Neuronal stem cell (in vitro differentiated cells): ENCODE measurements around the gene ERG28.
"Not testable (repeated sequence)": the region's sequence is repeated elsewhere in the genome, so short reads cannot be mapped to it uniquely, and the experiment has no call there.

ENCODE experiments used
- DNase-seq: peaks from one replicate; pipeline ENCODE4 v3.0.0-alpha.2; 2013; ENCODE audit warnings: low spot score
- H2AFZ ChIP-seq: one replicate; pipeline ENCODE4 v1.6.1; 2013; ENCODE audit warnings: mild to moderate bottlenecking, low read length, inconsistent platforms
- H2AK5ac ChIP-seq: 2 replicates; pipeline ENCODE4 v1.6.1; 2013; ENCODE audit warnings: low read depth, mild to moderate bottlenecking, inconsistent platforms, low read length, moderate library complexity, mixed read lengths
- H2BK120ac ChIP-seq: 2 replicates; pipeline ENCODE4 v1.6.1; 2013; ENCODE audit warnings: low read depth, mild to moderate bottlenecking, inconsistent platforms, low read length, moderate library complexity, mixed read lengths
- H2BK12ac ChIP-seq: one replicate; pipeline ENCODE4 v1.6.1; 2013; ENCODE audit warnings: low read length, inconsistent platforms
- H2BK15ac ChIP-seq: 2 replicates; pipeline ENCODE4 v1.6.1; 2013; ENCODE audit warnings: mild to moderate bottlenecking, low read length, inconsistent platforms, mixed read lengths
- H2BK5ac ChIP-seq: one replicate; pipeline ENCODE4 v1.6.1; 2013; ENCODE audit warnings: inconsistent platforms, mild to moderate bottlenecking, low read length, moderate library complexity
- H3K14ac ChIP-seq: one replicate; pipeline ENCODE4 v1.6.1; 2013; ENCODE audit warnings: low read length, inconsistent platforms
- H3K18ac ChIP-seq: 2 replicates; pipeline ENCODE4 v1.6.1; 2013; ENCODE audit warnings: low read length, inconsistent platforms
- H3K23ac ChIP-seq: 2 replicates; pipeline ENCODE4 v1.6.1; 2013; ENCODE audit warnings: low read depth, mild to moderate bottlenecking, mixed read lengths, low read length, inconsistent platforms; ENCODE audit not compliant: poor library complexity
- H3K27ac ChIP-seq: replicated peaks from 3 replicates; pipeline ENCODE4 v1.5.1; 2013; ENCODE audit warnings: low read length, inconsistent platforms
- H3K27me3 ChIP-seq, 3 experiments: 2 replicates each; pipeline ENCODE4 v1.6.1; 2013; ENCODE audit warnings: low read length in 3 of 3, mild to moderate bottlenecking in 2 of 3, inconsistent platforms in 1 of 3, low read depth in 1 of 3, mixed read lengths in 1 of 3, moderate library complexity in 1 of 3; ENCODE audit not compliant: control insufficient read depth in 3 of 3, insufficient read depth in 3 of 3
- H3K36me3 ChIP-seq, 2 donors: replicated peaks in 1 of 2; 2 replicates each; pipeline ENCODE4 v1.6.1; 2013; ENCODE audit warnings: low read length in 2 of 2; ENCODE audit not compliant: control insufficient read depth in 2 of 2, insufficient read depth in 2 of 2
- H3K4ac ChIP-seq: 2 replicates; pipeline ENCODE4 v1.6.1; 2013; ENCODE audit warnings: inconsistent platforms, mild to moderate bottlenecking, low read length, moderate library complexity
- H3K4me1 ChIP-seq, 2 donors: 1 replicate in 1 of 2; 2 replicates in 1 of 2; pipeline ENCODE4 v1.6.1; 2013; ENCODE audit warnings: low read length in 2 of 2, low read depth in 1 of 2; ENCODE audit not compliant: control insufficient read depth in 2 of 2, insufficient read depth in 1 of 2
- H3K4me2 ChIP-seq: one replicate; pipeline ENCODE4 v1.6.1; 2013; ENCODE audit warnings: mild to moderate bottlenecking, low read length, inconsistent platforms; ENCODE audit not compliant: insufficient read depth, poor library complexity, severe bottlenecking
- H3K4me3 ChIP-seq, 2 donors: 2 replicates each; pipeline ENCODE4 v1.5.1; 2013; ENCODE audit warnings: low read length in 2 of 2, mild to moderate bottlenecking in 2 of 2, inconsistent platforms in 1 of 2, moderate library complexity in 1 of 2
- H3K79me1 ChIP-seq: one replicate; pipeline ENCODE4 v1.6.1; 2013; ENCODE audit warnings: low read depth, mild to moderate bottlenecking, inconsistent platforms, low read length, moderate library complexity
- H3K9ac ChIP-seq: one replicate; pipeline ENCODE4 v1.6.1; 2013; ENCODE audit warnings: mild to moderate bottlenecking, low read depth, low read length, inconsistent platforms; ENCODE audit not compliant: poor library complexity
- H3K9me3 ChIP-seq, 2 donors: replicated peaks in 1 of 2; 2 replicates each; pipeline versions ENCODE3 to v1.6.1; 2013; ENCODE audit warnings: low read length in 2 of 2, mild to moderate bottlenecking in 2 of 2, inconsistent platforms in 1 of 2, low read depth in 1 of 2, mixed read lengths in 1 of 2, moderate library complexity in 1 of 2; ENCODE audit not compliant: control insufficient read depth in 2 of 2, insufficient read depth in 1 of 2
- H4K8ac ChIP-seq: one replicate; pipeline ENCODE4 v1.6.1; 2013; ENCODE audit warnings: low read depth, mild to moderate bottlenecking, inconsistent platforms, low read length, moderate library complexity
- H4K91ac ChIP-seq: one replicate; pipeline ENCODE4 v1.6.1; 2013; ENCODE audit warnings: low read length, low read depth, mild to moderate bottlenecking, inconsistent platforms; ENCODE audit not compliant: poor library complexity
- WGBS, 2 donors: extraction: QIAGEN DNeasy Blood & Tissue Kit; methylation state at CpG; one replicate each; pipeline ENCODE4 v1.1.7; 2013; ENCODE audit warnings: missing lambda C conversion rate in 2 of 2, mixed read lengths in 1 of 2; ENCODE audit not compliant: insufficient read length in 2 of 2, insufficient replicate concordance in 1 of 2; ENCODE audit errors: extremely low coverage in 2 of 2; 5-methylcytosine and 5-hydroxymethylcytosine counted together
- small RNA-seq: library from polyadenylated mRNA; stranded (forward); fragments of <200 nt; extraction: miRNeasy Mini kit (QIAGEN cat#:217004); gene quantifications from one replicate; pipeline ENCODE3, GENCODE V24; 2013; ENCODE audit not compliant: insufficient read depth

ERG28 gene

GRCh38 chr14:75602503-75602902 lies 58.2 kb downstream of the ERG28 start:
- no CpG with 5 or more reads among the region's 3 CpGs for WGBS, 2 donors
- Histone ChIP-seq H2BK120ac (no peak overlapping the region), H2AFZ (no peak overlapping the region), H3K4me1 (no peaks in the 10 kb centered on the region), H3K36me3 (no peaks in the 10 kb centered on the region), H3K14ac (no peak overlapping the region), H3K4ac (no peak overlapping the region), H4K8ac (no peak overlapping the region), H3K23ac (no peak overlapping the region), H2BK5ac (no peak overlapping the region), H3K79me1 (no peaks in the 10 kb centered on the region), H2BK12ac (no peak overlapping the region), H3K27me3 (no peaks in the 10 kb centered on the region), H2BK15ac (no peak overlapping the region), H3K4me3 (no peak overlapping the region), H3K27ac (no peak overlapping the region), H3K18ac (no peak overlapping the region), H4K91ac (no peak overlapping the region), H3K9me3 (no peaks in the 10 kb centered on the region), H3K9ac (no peak overlapping the region), H2AK5ac (no peak overlapping the region), H3K4me2 (no peak overlapping the region)
- DNase-seq: no peak

GRCh38 chr14:75601061-75601460 lies 59.6 kb downstream of the ERG28 start:
- not testable (repeated sequence) for H2BK15ac ChIP-seq, H4K8ac ChIP-seq, H3K4ac ChIP-seq, H3K79me1 ChIP-seq, H3K9me3 ChIP-seq, H3K23ac ChIP-seq, H3K4me3 ChIP-seq, H2BK120ac ChIP-seq, H3K18ac ChIP-seq, H3K27me3 ChIP-seq, H3K14ac ChIP-seq, H3K27ac ChIP-seq, H3K4me2 ChIP-seq, H2AFZ ChIP-seq, H4K91ac ChIP-seq, H3K9ac ChIP-seq, H3K4me1 ChIP-seq, H3K36me3 ChIP-seq, DNase-seq, H2BK12ac ChIP-seq, H2AK5ac ChIP-seq, H2BK5ac ChIP-seq
- no CpG with 5 or more reads among the region's 6 CpGs for WGBS, 2 donors

- H4K91ac ChIP-seq, H2AK5ac ChIP-seq, H3K4ac ChIP-seq, H2BK5ac ChIP-seq, H2BK12ac ChIP-seq, H3K4me3 ChIP-seq, H3K18ac ChIP-seq, H3K9ac ChIP-seq, H3K9me3 ChIP-seq, H3K4me2 ChIP-seq, H3K23ac ChIP-seq, H2BK120ac ChIP-seq, DNase-seq, H3K14ac ChIP-seq, H4K8ac ChIP-seq, H2BK15ac ChIP-seq, H3K27ac ChIP-seq, H2AFZ ChIP-seq, H3K27me3 ChIP-seq, H3K4me1 ChIP-seq, H3K36me3 ChIP-seq, H3K79me1 ChIP-seq: not testable (repeated sequence)
- no CpG with 5 or more reads among the region's 1 CpG for WGBS, 2 donors
Measured at GRCh38 chr14:75600100-75600499, 60.6 kb downstream of the ERG28 start.

Small RNA genes within 50 kb of the gene (small RNA-seq; reads per million reads assigned to genes)
- gene RNA5SP387: 3.5 reads per million
